ENCODE data around the gene PAQR4. TPM values are rescaled to one million over a fixed set of nuclear protein-coding genes. Genes with fewer than 3 reads are reported as not detected.
A peak's percentile ranks its signal among the peaks of the same experiment; 100 is the strongest.

The PAQR4 gene
- total RNA-seq, 1 donor from 2014 or later: 33.1 TPM

- peak; percentile 63 for DNase-seq (ENCODE audit: low spot score)
Measured at GRCh38 chr16:3021449-3022207, 52.5 kb downstream of the PAQR4 start.

- DNase-seq (ENCODE audit: low spot score): peak; percentile 92
Measured at GRCh38 chr16:3022208-3022683, 53.1 kb downstream of the PAQR4 start.

DNA sequence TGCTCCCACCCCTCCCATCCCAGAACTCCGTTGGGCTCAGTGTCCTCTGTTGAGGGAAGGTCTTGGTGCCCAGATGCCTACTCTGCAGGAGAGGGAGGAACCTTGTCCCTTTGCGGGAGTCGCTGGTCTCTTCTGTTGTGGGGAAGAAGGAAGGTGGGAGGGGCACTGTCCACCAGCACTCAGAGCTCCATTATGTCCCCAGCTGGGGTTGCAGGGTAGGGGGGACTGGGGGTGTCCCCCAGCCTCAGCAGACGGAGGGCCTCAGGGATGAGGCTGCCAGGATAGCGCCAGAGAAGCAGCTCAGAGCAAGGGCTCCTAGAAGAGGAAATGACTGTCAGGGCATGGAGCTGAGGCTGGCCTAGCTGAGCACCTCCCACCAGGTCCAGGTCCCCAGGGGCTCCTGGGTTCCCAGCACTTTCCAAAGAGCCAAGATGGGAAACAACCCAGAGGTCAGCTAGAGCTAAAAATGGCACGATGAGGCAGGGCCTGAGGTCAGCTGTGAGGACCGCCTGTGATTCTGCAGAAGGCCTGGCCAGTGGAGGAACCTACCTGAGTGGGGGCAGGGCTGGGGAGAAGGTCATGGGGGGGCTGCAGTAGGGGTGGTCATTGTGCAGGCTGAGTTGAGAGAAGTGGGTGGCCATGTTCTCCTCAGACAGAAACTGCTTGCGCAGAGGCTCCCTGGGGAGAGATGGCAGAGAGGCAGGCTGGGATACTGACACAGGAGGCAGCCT lies 53.7 kb downstream of the PAQR4 start:
- DNase-seq (ENCODE audit: low spot score): no peak

Other genes starting within 250 kb of the PAQR4 start
- gene PRSS27, start 249.1 kb upstream of the PAQR4 start, total RNA-seq: 0.52 TPM
- gene SRRM2, start 216.7 kb upstream of the PAQR4 start, total RNA-seq: 677 TPM
- gene ELOB, start 192.1 kb upstream of the PAQR4 start, total RNA-seq: 273 TPM
- gene PRSS33, start 181.8 kb upstream of the PAQR4 start, total RNA-seq: 1.8 TPM
- gene PRSS41, start 170.9 kb upstream of the PAQR4 start, total RNA-seq: 0.49 TPM
- 4.4 TPM for gene PRSS21, start 152.1 kb upstream of the PAQR4 start, total RNA-seq
- 55.9 TPM for gene ZG16B, start 139.0 kb upstream of the PAQR4 start, total RNA-seq
- gene PRSS22, start 111.2 kb upstream of the PAQR4 start, total RNA-seq: 52.7 TPM
- 35.5 TPM for gene FLYWCH2, start 86.1 kb upstream of the PAQR4 start, total RNA-seq
- 57.5 TPM for gene FLYWCH1, start 57.4 kb upstream of the PAQR4 start, total RNA-seq
- gene KREMEN2, start 5.1 kb upstream of the PAQR4 start, total RNA-seq: not detected
- gene PKMYT1, start 11.1 kb downstream of the PAQR4 start, total RNA-seq: 4.5 TPM
- 3.3 TPM for gene CLDN9, start 43.6 kb downstream of the PAQR4 start, total RNA-seq
- gene CLDN6, start 48.8 kb downstream of the PAQR4 start, total RNA-seq: 1.1 TPM
- gene TNFRSF12A, start 51.0 kb downstream of the PAQR4 start, total RNA-seq: 98.1 TPM
- 54.6 TPM for gene HCFC1R1, start 54.6 kb downstream of the PAQR4 start, total RNA-seq
- 20.8 TPM for gene THOC6, start 54.7 kb downstream of the PAQR4 start, total RNA-seq
- 86.1 TPM for gene BICDL2, start 67.6 kb downstream of the PAQR4 start, total RNA-seq
- 1.1 TPM for gene MMP25, start 77.2 kb downstream of the PAQR4 start, total RNA-seq
- 134 TPM for gene IL32, start 96.3 kb downstream of the PAQR4 start, total RNA-seq
- gene ZSCAN10, start 129.9 kb downstream of the PAQR4 start, total RNA-seq: 0.37 TPM
- gene ZNF205, start 143.2 kb downstream of the PAQR4 start, total RNA-seq: 14.2 TPM
- gene ZNF213, start 165.7 kb downstream of the PAQR4 start, total RNA-seq: 18.4 TPM
- gene OR1F1, start 218.9 kb downstream of the PAQR4 start, total RNA-seq: not detected